Measurements from ENCODE around the gene WFDC10A.
"Not testable (repeated sequence)": the region's sequence is repeated elsewhere in the genome, so short reads cannot be mapped to it uniquely, and the experiment has no call there.

WFDC10A gene

DNA sequence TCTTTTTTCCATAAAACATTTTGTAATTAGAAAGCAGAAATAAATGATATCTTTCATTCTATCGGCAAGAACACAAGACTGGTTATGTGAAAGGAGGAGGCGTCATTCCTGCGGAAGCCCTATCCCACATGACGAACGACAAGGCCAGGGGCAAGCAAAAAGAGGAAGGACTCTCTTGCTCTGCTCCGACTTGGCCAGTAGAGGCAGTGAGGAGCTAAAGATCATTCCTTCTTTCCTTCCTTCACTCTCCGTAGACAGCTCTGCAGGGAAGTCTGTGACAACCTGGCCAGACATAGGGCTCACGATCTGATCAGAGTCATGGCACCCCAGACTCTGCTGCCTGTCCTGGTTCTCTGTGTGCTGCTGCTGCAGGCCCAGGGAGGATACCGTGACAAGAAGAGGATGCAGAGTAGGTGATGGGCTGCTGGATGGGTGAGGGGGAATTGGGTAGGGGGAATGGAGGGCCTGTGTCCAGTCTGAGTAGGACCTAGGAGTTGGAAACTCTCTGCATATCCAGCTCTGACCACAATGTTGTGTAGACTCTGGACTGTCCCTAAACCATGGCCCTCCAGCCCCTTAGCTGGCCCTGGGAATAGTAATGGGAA is at the start of gene WFDC10A:
Gene WFDC10A, plus strand, starts transcription at position 244 of the 605 bp plus-strand sequence. Its CDS starts 75 bp downstream, at position 319.
- TF ChIP-seq, protein P1, sequence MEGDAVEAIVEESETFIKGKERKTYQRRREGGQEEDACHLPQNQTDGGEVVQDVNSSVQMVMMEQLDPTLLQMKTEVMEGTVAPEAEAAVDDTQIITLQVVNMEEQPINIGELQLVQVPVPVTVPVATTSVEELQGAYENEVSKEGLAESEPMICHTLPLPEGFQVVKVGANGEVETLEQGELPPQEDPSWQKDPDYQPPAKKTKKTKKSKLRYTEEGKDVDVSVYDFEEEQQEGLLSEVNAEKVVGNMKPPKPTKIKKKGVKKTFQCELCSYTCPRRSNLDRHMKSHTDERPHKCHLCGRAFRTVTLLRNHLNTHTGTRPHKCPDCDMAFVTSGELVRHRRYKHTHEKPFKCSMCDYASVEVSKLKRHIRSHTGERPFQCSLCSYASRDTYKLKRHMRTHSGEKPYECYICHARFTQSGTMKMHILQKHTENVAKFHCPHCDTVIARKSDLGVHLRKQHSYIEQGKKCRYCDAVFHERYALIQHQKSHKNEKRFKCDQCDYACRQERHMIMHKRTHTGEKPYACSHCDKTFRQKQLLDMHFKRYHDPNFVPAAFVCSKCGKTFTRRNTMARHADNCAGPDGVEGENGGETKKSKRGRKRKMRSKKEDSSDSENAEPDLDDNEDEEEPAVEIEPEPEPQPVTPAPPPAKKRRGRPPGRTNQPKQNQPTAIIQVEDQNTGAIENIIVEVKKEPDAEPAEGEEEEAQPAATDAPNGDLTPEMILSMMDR (IDR thresholded peaks at IDR 0.05; ENCODE audit: low read length, missing control alignments): peak; percentile 79
- DNase-seq (ENCODE audit: low read depth): peak; percentile 56

DNA sequence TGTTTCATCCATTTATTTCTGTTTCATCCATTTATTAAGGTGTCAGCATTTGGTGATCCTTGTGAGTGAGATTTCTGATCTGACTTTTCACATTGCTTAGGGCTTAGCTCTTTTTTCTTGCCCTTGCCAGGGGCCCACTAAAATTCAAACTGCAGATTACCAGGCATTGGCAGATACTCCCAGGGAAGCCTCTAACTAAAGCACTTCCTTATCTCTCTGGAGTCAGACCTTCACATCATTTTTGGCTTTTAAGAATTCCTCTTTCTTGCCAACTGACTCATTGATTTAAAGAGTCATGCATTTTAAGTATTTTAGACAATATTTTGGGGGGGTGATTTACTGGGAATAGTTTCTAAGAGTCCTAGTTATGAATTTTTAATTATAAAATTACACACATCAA is 47.8 kb upstream of the WFDC10A start:
- TF ChIP-seq, protein P1 (IDR thresholded peaks at IDR 0.05; ENCODE audit: low read length, missing control alignments): no peak
- DNase-seq (ENCODE audit: low read depth): no peak
- no peak overlapping the region for H3K4me3 ChIP-seq (replicated peaks; ENCODE audit: low read depth, low read length)

More for the DNA sequence above, at the start of gene WFDC10A:
- H3K4me3 ChIP-seq (replicated peaks; ENCODE audit: low read depth, low read length): no peak within 1 kb of the TSS

DNA sequence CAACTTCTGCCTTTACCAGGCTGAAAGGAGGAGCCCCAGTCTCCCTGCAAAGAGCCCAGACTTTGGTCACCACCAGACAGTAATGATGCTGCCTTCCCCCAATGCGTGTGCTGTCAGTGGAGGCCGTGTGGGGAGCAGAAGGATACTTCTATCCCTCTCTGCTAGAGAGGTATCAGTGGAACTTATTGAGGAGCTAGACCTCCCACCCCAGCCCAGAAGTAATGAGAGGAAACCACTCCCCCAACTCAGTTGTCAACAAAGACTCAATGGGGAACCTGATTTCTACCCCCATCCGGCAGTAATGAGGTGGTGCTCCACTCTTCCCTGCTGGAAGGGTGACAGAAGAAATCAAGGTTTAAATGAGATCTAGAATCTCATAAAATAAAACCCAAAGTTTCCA is 46.0 kb upstream of the WFDC10A start:
- H3K4me3 ChIP-seq (replicated peaks; ENCODE audit: low read depth, low read length): no peak overlapping the region
- no peak for DNase-seq (ENCODE audit: low read depth)
- TF ChIP-seq, protein P1 (IDR thresholded peaks at IDR 0.05; ENCODE audit: low read length, missing control alignments): no peak

DNA sequence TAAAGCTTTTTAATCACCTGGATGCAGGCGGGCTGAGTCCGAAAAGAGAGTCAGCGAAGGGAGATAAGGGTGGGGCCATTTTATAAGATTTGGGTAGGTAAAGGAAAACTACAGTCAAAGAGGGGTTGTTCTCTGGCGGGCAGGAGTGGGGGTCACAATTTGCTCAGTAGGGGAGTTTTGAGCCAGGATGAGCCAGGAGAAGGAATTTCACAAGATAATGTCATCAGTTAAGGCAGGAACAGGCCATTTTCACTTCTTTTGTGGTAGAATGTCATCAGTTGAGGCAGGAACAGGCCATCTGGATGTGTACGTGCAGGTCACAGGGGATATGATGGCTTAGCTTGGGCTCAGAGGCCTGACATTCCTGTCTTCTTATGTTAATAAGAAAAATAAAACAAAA is 45.2 kb upstream of the WFDC10A start:
- DNase-seq (ENCODE audit: low read depth); H3K4me3 ChIP-seq (replicated peaks; ENCODE audit: low read depth, low read length): not testable (repeated sequence)

DNA sequence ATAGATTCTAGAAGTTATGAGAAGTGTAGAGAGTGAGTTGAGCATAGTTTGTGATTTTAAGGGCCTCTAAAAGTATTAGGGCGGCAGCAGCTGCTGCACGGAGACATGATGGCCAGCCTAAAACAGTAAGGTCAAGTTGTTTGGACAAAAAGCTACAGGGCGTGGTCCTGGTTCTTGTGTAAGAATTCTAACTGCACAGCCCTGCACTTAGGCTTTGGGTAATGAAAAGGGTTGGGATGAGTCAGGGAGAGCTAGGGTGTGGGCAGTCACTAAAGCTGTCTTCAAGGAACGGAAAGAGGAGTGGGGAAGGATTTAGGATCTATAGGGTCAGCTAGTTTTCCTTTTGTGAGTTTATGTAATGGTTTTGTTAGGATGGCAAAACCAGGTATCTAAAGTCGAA is 43.6 kb upstream of the WFDC10A start:
- H3K4me3 ChIP-seq (replicated peaks; ENCODE audit: low read depth, low read length); DNase-seq (ENCODE audit: low read depth): not testable (repeated sequence)

DNA sequence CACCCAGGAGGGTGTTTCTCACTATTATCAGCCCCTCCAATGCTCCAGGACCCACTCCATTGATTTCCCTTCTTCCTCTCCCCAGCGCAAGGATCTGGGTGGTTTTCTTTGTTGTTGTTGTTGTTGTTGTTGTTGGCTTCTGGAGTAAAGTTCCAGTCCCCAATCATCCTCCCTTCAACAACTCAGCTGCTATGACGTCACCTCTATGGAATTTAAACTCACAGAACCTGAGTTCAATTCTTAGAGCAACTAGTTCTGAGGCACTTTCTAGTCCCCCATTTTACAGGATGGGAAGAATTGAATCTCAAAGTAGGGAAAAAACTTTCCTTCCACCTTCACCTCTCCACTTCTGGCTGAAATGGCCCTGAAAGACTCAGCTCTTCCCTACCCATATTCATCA is 40.7 kb upstream of the WFDC10A start:
- no peak for DNase-seq (ENCODE audit: low read depth)
- H3K4me3 ChIP-seq (replicated peaks; ENCODE audit: low read depth, low read length): no peak overlapping the region
- TF ChIP-seq, protein P1 (IDR thresholded peaks at IDR 0.05; ENCODE audit: low read length, missing control alignments): no peak

DNA sequence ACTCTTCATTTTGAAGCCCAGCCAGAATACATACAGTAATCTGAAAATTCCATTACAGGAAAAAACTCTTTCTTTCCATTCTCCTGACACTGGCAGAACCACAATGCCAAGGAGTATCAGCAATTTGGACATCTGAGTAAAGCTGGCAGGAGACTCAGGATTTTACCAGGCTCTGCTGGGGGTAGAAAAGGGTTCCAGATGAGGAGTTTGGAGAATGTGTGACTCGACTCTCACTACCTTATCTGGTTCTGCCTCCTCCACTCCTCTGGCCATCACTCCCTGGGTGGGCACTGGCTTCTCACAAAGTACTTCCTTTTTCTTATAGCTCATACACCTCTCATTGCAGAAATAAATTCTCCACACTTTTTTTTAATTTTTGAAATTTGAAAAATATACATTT is 39.8 kb upstream of the WFDC10A start:
- H3K4me3 ChIP-seq (replicated peaks; ENCODE audit: low read depth, low read length): no peak overlapping the region
- DNase-seq (ENCODE audit: low read depth): no peak
- TF ChIP-seq, protein P1 (IDR thresholded peaks at IDR 0.05; ENCODE audit: low read length, missing control alignments): no peak

DNA sequence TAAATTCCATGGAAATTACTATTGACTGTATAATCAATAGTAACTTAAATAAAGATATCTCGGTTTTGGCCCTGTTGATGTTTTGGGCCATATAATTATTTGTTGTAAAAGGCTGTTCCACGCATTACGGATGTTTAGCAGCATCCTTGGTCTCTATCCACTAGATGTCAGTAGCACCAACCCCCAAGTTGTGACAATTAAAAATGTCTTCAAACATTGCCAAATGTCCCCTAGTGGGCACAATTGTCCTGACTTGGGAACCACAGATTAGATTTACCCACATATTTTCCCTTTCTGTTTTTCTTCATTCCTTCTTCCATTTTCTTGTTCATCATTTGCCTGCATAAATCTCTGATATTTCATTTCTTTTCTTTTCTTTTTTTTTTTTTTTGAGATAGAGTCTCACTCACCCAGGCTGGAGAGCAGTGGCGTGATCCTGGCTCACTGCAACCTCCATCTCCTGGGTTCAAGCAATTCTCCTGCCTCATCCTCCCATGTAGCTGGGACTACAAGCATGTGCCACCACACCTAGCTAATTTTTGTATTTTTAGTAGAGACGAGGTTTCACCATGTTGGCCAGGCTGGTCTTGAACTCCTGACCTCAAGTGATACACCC is 36.9 kb upstream of the WFDC10A start:
- H3K4me3 ChIP-seq (replicated peaks; ENCODE audit: low read depth, low read length): no peak overlapping the region
- TF ChIP-seq, protein P1 (IDR thresholded peaks at IDR 0.05; ENCODE audit: low read length, missing control alignments): peak; percentile 58
- DNase-seq (ENCODE audit: low read depth): peak; percentile 47
